Gastrocnemius medialis (tissue), 4 donors: ENCODE measurements around the gene ANKH.

Experiments used
- POLR2A ChIP-seq, 2 donors: fragments of 450-650 bp; IDR thresholded peaks; one replicate each; pipeline ENCODE4 v1.6.1; 2017; ENCODE audit warnings: antibody characterized with exemption in 2 of 2, mild to moderate bottlenecking in 2 of 2, moderate library complexity in 2 of 2
- TF ChIP-seq, protein P1 (sequence below), 5 experiments: fragments of 450-650 bp in 3 of 5; fragments of 200-600 bp in 2 of 5; sonication (generic) in 2 of 5; IDR thresholded peaks in 4 of 5; conservative IDR thresholded peaks in 1 of 5; 1 replicate in 4 of 5; 2 replicates in 1 of 5; pipeline ENCODE4 v1.5.1; 2016 to 2019; ENCODE audit warnings: antibody characterized with exemption in 5 of 5, mild to moderate bottlenecking in 3 of 5, moderate library complexity in 3 of 5

DNA sequence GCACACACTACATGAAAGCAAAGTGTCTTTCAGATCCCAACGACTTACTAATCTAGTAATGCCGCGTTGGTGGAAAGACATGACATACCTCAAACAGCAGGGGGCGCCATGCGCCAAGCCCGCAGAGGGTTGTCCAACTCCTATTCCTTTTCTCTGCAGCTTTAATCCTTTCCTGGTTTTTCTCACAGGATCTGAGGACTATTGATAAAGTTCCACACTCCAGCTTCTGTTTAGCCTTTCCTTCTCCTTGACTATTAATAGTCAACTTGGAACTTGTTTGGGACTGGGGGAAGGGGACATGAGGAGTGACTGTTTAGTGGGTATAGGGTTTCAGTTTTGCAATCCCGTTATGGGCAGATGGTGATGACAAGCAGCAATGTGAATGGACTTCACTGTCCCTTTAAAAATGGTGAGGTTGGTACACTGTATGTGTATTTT, 144.1 kb downstream of the ANKH start:
- TF ChIP-seq, protein P1, sequence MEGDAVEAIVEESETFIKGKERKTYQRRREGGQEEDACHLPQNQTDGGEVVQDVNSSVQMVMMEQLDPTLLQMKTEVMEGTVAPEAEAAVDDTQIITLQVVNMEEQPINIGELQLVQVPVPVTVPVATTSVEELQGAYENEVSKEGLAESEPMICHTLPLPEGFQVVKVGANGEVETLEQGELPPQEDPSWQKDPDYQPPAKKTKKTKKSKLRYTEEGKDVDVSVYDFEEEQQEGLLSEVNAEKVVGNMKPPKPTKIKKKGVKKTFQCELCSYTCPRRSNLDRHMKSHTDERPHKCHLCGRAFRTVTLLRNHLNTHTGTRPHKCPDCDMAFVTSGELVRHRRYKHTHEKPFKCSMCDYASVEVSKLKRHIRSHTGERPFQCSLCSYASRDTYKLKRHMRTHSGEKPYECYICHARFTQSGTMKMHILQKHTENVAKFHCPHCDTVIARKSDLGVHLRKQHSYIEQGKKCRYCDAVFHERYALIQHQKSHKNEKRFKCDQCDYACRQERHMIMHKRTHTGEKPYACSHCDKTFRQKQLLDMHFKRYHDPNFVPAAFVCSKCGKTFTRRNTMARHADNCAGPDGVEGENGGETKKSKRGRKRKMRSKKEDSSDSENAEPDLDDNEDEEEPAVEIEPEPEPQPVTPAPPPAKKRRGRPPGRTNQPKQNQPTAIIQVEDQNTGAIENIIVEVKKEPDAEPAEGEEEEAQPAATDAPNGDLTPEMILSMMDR (IDR thresholded peaks at IDR 0.05 in 4 of 5, conservative IDR thresholded peaks at IDR 0.05 in 1 of 5): peak; percentile 87 to 94 (median 92)
- TF ChIP-seq POLR2A (IDR thresholded peaks at IDR 0.05): no peak
